Globus pallidus (tissue), 1 donor: Measurements from ENCODE around the gene RTN4RL1.

Source experiments
- DNase-seq: peaks from one replicate; pipeline ENCODE4 v3.0.0-alpha.2; 2015; ENCODE audit warnings: low spot score

RTN4RL1 gene

GRCh38 chr17:1948517-1948825 is 76.7 kb downstream of the RTN4RL1 start:
- no peak for DNase-seq

GRCh38 chr17:1947743-1948516 is 77.2 kb downstream of the RTN4RL1 start:
- no peak for DNase-seq

DNA sequence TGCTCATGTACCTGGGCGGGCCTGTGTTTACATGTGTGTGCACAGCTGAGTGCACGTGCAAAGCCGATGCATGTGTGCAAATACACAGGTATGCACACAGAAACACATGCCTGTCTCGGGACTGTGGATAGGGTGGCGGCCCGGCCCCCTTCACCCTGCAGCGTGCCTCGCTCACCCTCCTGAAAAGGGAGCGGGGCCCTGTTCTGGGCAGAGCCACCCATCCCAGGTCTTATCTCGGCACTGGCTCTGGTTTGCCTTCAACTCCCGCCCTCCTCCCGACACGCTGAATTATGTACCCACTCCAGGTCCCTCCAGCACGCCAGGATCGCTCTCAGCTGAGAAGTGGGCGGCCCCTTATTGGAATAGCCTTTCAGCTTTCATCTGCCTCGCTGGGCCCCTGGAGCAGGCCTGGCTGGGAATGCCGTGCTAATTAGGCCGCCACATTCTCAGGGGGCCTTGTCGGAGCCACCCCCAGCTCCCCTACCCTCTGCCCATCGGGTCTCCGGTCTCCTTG is 77.8 kb downstream of the RTN4RL1 start:
- no peak for DNase-seq

DNA sequence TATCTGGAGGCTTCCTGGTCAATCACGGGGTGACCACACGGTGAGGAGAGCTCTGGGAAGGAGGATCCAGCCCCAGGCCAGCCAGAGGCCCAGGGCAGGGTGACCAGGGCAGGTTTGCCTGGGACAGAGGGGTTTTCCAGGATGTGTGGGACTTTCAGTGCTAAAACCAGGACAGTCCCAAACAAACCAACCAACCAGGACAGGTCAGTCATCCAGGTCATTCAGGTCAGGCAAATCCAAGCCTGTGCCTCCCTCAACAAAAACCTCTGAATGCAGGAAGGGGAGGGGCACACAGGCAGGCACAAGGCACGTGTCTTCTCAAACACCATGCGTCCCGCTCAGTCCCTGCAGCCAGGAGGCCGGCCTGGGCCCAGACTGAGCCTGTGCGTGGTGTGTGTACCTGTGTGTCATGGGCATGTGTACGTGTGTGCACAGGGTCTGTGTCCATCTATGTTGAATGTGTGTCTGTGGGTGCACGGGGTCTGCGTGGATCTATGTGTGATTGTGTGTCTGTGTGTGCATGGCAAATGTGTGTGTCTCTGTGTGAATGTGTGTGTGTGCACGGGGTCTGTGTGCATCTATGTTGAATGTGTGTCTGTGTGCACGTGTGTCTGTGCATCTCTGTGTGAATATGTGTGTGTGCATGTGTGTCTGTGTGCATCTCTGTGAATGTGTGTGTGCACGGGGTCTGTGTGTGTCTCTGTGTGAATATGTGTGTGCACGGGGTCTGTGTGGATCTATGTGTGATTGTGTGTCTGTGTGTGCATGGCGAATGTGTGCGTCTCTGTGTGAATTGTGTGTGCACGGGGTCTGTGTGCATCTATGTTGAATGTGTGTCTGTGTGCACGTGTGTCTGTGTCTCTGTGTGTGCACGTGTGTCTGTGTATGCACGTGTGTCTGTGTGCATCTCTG is 78.9 kb downstream of the RTN4RL1 start:
- DNase-seq = no peak

DNA sequence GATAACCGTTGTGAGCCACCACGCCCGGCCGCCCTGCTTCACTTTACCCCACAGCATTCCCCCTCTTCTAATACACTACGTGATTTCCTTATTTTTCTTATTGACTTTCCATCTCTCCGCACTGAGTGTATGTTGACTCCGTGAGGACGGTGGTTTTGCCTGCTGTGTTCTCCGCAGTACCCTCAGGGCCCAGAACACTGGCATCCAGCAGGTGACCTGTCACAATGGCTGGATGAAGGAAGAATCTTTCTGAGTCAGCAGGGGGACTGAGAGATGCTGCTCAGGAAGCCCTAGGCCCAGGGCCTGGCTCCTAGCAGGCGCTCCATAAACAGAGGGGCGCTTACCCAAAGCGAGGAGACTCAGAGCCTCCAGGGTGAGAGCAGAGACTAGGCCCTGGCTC is 79.5 kb downstream of the RTN4RL1 start:
- no peak for DNase-seq

- DNase-seq = no peak
Observed at GRCh38 chr17:1943436-1943831, 81.7 kb downstream of the RTN4RL1 start.

DNA sequence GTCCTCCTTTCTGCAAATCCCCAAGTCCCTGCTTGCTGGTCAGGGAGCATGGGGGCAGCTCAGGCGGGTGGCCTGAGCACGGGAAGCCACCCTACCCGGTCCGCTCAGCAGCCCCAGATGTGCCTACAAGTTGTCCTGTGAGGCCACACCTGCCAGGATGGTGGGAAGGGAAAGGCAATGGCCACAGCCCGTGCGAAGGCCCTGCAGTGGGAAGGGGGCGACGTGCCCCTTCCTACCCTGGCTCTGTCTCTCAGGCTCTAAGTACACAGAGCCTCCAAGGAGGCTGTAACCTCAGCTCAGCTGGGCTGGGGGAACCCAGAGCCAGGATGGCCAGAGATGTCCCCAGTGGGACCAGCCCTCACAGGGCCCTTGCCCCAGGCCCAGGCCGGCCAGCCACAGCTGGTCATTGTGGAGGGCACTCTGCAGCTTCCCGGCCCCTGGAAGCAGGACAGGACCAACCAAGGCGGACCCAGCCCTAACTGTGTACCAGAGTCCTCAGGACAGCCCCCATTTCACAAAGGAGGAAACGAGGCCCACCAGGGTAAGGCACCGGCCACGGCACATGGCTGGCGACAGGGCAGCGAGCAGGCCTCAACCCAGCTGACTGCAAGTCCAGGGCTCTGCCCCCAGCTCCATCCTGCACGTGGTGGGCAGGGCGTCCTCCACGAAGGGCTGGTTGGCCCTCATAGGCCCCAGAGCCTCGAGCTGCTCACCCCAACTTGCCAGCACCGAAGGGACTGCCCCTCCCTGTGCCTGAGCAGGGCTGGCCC is 82.3 kb downstream of the RTN4RL1 start:
- DNase-seq = no peak

- DNase-seq = no peak
Observed at GRCh38 chr17:1942066-1942365, 83.1 kb downstream of the RTN4RL1 start.

- no peak for DNase-seq
Observed at GRCh38 chr17:1941272-1942065, 83.7 kb downstream of the RTN4RL1 start.

- no peak for DNase-seq
Observed at GRCh38 chr17:1940810-1941185, 84.3 kb downstream of the RTN4RL1 start.

DNA sequence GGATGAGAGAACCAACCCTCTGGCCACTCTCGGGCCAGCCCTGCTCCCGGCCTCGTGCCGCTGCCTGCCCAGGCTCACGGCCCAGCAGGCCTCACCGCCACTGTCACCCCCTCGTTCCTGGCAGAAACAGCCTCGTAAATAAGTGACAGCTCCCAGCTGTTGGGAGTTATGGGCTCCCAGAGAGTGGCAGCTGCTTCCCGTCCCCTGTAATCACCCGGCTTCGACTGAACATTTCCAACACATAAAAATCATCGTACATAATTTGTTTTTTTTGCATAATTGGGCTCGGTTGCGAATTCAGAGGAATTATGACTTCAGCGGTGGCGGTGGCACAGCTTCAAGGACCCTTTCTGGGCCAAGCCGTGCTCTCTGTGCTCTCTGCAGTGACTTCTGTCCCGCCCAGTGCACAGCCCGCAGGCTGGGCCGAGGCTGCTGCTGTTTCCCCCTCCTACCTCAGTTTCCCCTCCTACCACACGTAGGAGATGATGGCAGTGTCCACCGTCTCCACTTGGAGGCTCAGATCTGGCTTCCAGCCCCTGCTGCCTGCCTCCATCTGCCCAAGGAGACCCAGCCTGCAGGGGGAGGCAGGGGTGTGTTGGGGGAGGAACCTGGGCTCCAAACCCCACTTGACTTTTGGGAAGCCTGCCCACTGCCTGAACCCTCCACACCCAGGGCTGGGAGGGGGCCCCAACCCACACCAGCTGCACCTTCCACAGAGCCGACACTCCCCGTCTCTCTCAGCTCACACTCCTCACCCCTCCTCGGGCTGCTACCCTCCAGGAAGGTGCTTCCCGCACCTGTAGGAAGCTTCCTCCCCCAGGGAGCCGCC is 84.9 kb downstream of the RTN4RL1 start:
- no peak for DNase-seq

DNA sequence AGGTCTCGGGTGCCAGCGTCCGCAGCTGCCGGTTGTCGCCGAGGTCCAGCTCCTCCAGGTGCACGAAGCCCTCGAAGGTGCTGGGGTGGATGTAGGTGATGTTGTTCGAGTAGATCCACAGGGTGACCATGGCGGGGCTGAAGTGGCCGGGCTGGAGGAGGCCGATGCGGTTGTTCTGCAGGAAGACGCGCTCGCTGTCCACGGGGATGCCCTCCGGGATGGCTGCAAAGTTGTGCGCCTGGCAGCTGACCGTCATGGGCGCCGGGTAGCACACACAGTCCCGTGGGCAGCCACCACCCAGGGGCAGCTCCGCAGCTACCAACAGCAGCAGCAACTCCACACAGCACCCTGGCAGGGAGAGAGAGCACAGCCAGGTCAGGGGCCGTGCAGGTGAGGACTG is 87.7 kb downstream of the RTN4RL1 start:
- DNase-seq = no peak

DNA sequence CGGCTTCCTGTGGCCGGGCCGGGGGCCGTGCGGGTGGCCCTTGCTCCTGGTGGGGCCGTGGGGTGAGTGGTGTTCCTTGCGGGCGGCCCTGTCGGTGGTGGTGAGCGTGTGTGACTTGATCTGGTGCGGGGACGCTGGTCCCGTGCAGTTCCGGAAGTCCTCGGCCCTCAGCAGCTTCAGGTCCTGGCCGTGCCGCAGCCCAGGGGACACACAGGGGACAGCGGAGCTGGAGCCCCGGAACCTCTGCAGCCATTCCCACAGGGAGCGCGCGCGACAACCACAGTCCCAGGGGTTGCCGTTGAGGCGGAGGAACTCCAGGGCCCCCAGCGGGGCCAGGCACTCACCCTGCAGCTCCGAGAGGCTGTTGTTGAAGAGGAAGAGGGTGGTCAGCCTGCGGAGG is 88.4 kb downstream of the RTN4RL1 start:
- no peak for DNase-seq

- DNase-seq = no peak
Observed at GRCh38 chr17:1934901-1935300, 90.2 kb downstream of the RTN4RL1 start.

DNA sequence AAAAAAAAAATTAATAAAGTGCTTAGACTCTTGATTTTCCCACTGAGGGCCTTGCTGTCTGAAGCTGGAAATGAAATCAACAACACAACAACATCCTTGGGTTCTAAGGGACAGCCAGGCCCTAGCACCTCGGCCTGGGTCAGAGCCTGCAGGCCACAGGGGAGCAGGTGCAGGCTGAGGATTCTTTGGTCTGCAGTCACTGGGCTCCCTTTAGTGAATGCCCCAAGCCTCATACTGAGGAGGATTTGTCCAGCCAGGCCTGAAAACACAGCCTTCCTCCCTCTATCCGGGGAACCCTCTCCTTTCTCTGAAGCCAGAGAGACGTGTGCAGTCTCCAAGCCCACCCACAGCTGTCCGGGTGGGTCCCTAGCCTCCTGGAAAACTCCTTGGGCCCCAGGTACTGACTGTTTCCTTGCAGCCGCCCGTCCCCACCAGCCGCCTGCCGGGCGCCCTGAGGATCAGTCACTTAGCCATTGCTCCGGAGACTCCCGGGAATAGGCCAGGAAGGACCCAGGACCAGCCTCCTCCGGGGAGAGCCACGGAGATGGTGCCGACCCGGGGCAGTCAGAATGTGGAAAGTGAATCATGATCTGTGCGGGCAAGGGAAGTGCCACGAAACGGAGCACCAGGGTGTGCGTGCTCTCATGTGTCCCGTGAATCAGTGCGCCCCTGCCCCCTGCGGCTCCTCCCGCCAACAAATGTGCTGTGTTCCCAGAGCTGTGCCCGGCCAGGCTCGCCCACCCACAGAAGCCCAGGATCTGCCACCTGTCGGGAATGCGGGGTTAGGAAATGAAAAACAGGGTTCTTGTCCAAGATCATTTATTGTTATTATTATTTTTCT is 91.0 kb downstream of the RTN4RL1 start:
- no peak for DNase-seq

DNA sequence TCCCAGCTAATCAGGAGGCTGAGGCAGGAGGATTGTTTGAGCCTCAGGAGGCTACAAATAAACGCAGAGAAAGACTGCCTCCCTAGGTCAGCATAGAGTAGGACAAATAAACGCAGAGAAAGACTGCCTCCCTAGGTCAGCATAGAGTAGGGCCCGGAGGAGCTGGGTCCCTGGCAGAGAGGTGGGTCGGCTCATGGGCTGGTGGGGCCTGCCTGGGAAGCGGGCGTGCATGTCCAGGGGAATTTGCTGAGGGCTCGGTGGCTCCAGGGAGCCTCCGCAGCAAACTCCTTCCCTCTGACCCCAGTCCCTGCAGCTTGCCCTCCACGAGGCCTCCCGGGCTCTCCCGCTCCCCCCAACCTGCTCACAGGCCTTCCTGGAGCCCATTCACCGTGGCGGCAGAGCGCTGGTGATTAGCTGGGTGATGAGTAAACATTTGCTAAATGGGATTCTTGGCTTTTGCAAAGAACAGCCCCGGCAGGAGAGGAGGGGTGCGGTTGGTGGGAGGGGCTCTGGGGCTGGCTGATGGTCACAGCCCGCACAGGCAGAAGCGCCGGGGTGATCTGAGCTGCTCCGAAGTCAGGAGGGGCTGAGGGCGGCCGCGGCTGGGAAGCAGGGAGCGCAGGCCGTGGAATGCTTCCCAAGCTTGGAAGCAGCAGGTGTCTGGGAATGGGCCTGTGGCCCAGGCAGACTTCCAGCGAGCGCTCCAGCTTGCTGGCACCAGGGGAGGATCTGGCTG is 93.1 kb downstream of the RTN4RL1 start:
- DNase-seq = peak; percentile 33

DNA sequence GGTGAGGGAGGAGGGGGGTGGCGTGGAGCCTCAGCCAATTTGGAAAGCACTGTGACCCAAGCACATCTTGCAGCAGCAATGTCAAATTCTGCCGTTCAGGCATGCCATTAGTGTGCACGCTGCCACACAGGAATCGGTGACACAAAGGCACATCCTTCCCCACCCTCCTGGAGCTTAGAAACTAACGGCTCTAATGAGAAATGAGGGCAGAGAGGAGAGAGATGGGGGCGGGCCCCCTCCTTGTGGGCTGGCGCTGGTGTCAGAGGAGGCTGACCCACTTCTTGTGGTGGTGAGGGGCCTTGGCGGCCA is 94.8 kb downstream of the RTN4RL1 start:
- no peak for DNase-seq

- DNase-seq = no peak
Observed at GRCh38 chr17:1928976-1929375, 96.2 kb downstream of the RTN4RL1 start.

DNA sequence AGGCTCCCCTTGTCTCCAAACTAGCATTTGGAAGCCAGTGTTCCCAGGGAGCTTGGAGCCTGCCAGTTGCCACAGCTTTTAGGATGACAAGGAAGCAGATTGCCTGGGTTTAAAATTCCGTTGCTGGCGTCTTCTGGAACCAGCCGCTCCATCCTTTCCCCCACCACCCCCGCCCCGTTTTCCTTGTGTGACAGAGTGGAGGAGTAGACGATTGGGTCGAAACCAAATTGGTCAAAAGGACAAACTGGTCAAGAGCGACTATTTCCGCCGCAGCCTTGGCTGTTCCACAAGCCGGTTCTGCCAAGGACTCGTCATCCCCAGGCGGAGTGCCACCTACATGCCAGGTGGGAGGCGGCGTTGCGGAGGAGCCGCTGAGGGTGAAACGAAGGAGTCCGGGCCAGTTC is 104.2 kb downstream of the RTN4RL1 start:
- peak; percentile 66 for DNase-seq

DNA sequence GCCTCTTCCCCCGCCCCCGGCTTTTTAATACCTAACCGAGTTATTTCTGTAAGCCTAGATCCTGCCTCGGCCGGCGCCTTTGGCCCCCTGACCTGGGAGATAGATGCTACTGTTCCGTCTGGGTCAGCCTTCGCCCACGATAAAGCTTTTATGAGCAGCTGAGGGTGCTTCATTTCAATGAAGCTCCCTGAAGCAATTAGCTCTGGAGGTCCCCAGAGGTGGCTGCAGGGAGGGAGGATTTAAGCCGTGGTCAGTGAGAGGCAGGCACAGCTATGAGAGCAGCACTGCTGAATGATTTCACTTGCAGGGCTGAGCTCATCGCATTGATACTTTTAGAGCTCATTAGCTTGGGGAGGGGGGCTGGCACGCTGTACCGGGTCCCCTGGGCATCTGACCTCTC is 105.9 kb downstream of the RTN4RL1 start:
- no peak for DNase-seq
